ENCODE measurements around the gene EFL1. TPM values are rescaled to one million over a fixed set of nuclear protein-coding genes. Genes with fewer than 3 reads are reported as not detected.

Gene EFL1
- total RNA-seq, 1 donor from 2014 or later, result 24.7 TPM

GRCh38 chr15:82080774-82081173, 181.8 kb downstream of the EFL1 start:
- TF ChIP-seq, protein P1, sequence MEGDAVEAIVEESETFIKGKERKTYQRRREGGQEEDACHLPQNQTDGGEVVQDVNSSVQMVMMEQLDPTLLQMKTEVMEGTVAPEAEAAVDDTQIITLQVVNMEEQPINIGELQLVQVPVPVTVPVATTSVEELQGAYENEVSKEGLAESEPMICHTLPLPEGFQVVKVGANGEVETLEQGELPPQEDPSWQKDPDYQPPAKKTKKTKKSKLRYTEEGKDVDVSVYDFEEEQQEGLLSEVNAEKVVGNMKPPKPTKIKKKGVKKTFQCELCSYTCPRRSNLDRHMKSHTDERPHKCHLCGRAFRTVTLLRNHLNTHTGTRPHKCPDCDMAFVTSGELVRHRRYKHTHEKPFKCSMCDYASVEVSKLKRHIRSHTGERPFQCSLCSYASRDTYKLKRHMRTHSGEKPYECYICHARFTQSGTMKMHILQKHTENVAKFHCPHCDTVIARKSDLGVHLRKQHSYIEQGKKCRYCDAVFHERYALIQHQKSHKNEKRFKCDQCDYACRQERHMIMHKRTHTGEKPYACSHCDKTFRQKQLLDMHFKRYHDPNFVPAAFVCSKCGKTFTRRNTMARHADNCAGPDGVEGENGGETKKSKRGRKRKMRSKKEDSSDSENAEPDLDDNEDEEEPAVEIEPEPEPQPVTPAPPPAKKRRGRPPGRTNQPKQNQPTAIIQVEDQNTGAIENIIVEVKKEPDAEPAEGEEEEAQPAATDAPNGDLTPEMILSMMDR (IDR thresholded peaks at IDR 0.05), result no peak
- no peaks in the 10 kb centered on the region for H3K9me3 ChIP-seq
- no peak overlapping the region for H3K27ac ChIP-seq
- no peaks in the 10 kb centered on the region for H3K36me3 ChIP-seq
- peaks cover 4% of the 10 kb centered on the region for H3K27me3 ChIP-seq (ENCODE audit: low read depth)
- no peaks in the 10 kb centered on the region for H3K4me1 ChIP-seq
- no peak overlapping the region for H3K4me3 ChIP-seq
- intact Hi-C loops (cut with DNase I), result no loop called here
- ATAC-seq (no peak), DNase-seq (no peak)

Other genes with a start within 250 kb of the EFL1 start
- 1.8 TPM for gene MEX3B, start 216.7 kb downstream of the EFL1 start, total RNA-seq
- 15.8 TPM for gene SAXO2, start 84 bp upstream of the EFL1 start, total RNA-seq
- gene GOLGA6L10, start 86.7 kb upstream of the EFL1 start, total RNA-seq, result 0.41 TPM
- gene GOLGA6L9, start 167.1 kb upstream of the EFL1 start, total RNA-seq, result 6.0 TPM

Measured in lower lobe of right lung (tissue), 2 donors.